ENCODE data around the gene SEMA3D. TPM values are rescaled to one million over a fixed set of nuclear protein-coding genes. Genes with fewer than 3 reads are reported as not detected.

Gene SEMA3D
- total and polyA plus RNA-seq, 2 of the 13 experiments (the other 11 are each of a cell fraction or from before 2014, with no cell fraction given) = 0.07 TPM; not detected in 1

DNA sequence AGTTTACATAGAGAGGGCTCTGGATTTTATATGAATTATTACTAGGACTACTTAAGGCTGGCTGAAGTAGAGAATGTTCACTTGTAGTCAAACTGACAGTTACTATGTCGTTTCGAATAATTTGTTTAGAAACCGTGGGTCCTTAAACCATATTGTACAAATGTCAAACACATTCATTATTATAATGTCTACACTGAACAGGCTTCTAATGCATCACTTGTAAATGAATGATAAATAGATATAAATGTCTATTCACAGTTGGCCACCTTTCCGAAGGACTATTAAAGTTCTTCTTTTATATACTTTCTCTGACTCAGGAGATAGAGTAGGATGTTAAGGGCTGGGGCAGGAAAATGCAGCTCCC, 95.3 kb downstream of the SEMA3D start:
- Histone ChIP-seq H3K27me3 (ENCODE audit: control insufficient read depth in 1 of 2, insufficient read depth in 2 of 2, low read length in 2 of 2) (no peaks in the 10 kb centered on the region), H3K79me2 (ENCODE audit: insufficient read depth, low read length) (no peaks in the 10 kb centered on the region), H3K9ac (ENCODE audit: insufficient read depth, low read depth, low read length) (no peak overlapping the region), H3K9me3 (ENCODE audit: low read length) (no peaks in the 10 kb centered on the region), H3K4me3 (replicated peaks in 1 of 3; ENCODE audit: insufficient read depth in 1 of 3, low read depth in 2 of 3, low read length in 3 of 3) (no peak overlapping the region), H3K4me2 (ENCODE audit: low read depth, low read length) (no peak overlapping the region), H3K36me3 (replicated peaks in 1 of 2; ENCODE audit: control insufficient read depth in 1 of 2, insufficient read depth in 2 of 2, low read length in 2 of 2) (no peaks in the 10 kb centered on the region), H4K20me1 (ENCODE audit: insufficient read depth, low read length) (no peaks in the 10 kb centered on the region), H3K4me1 (ENCODE audit: insufficient read depth, low read length) (no peaks in the 10 kb centered on the region), H2AFZ (ENCODE audit: low read length) (no peak overlapping the region), H3K27ac (ENCODE audit: extremely low read length, insufficient read depth, low read length) (no peak overlapping the region)
- in situ Hi-C loops (cut with HindIII; ENCODE audit: extremely low pct_ligation_motif_present, low pct_unique_long_range_greater_than_20kb) (no loop called here), intact Hi-C loops (cut with micrococcal nuclease; ENCODE audit: unreplicated experiment) (no loop called here)
- WGBS (ENCODE audit: low lambda C conversion rate) = 1% methylated on average over 4 of the region's 4 CpGs
- ChIA-PET POLR2A (no interaction called here), CTCF (ENCODE audit: low intra/inter-chr PET ratio, low total read pairs) (no interaction called here)
- no TSS peak for BruUV-seq (replicated peaks)
- TF ChIP-seq, protein P1, sequence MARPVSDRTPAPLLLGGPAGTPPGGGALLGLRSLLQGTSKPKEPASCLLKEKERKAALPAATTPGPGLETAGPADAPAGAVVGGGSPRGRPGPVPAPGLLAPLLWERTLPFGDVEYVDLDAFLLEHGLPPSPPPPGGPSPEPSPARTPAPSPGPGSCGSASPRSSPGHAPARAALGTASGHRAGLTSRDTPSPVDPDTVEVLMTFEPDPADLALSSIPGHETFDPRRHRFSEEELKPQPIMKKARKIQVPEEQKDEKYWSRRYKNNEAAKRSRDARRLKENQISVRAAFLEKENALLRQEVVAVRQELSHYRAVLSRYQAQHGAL (CRISPR knock-in tag; IDR thresholded peaks at IDR 0.05; ENCODE audit: not compliant biosample characterization) = no peak
- TF ChIP-seq TBP (CRISPR knock-in tag; IDR thresholded peaks at IDR 0.05) = no peak
- TF ChIP-seq MLX (CRISPR knock-in tag; IDR thresholded peaks at IDR 0.05) = no peak
- no peak for TF ChIP-seq ZGPAT (CRISPR knock-in tag; IDR thresholded peaks at IDR 0.05)
- no peak for TF ChIP-seq ZNF329 (CRISPR knock-in tag; IDR thresholded peaks at IDR 0.05; ENCODE audit: low read depth)
- no peak for TF ChIP-seq FOXJ3 (CRISPR knock-in tag; IDR thresholded peaks at IDR 0.05; ENCODE audit: borderline replicate concordance)
- TF ChIP-seq, protein P2, sequence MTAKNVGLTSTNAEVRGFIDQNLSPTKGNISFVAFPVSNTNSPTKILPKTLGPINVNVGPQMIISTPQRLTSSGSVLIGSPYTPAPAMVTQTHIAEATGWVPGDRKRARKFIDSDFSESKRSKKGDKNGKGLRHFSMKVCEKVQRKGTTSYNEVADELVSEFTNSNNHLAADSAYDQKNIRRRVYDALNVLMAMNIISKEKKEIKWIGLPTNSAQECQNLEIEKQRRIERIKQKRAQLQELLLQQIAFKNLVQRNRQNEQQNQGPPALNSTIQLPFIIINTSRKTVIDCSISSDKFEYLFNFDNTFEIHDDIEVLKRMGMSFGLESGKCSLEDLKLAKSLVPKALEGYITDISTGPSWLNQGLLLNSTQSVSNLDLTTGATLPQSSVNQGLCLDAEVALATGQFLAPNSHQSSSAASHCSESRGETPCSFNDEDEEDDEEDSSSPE (CRISPR knock-in tag; IDR thresholded peaks at IDR 0.05) = no peak
- no peak for TF ChIP-seq SUZ12 (IDR thresholded peaks at IDR 0.05; ENCODE audit: low read depth, low read length)
- no peak for TF ChIP-seq GATA4 (IDR thresholded peaks at IDR 0.05; ENCODE audit: borderline replicate concordance, low read depth)
- TF ChIP-seq ZBTB7A (CRISPR knock-in tag; IDR thresholded peaks at IDR 0.05) = no peak
- TF ChIP-seq CCDC6 (CRISPR knock-in tag; IDR thresholded peaks at IDR 0.05) = no peak
- TF ChIP-seq, protein P3, sequence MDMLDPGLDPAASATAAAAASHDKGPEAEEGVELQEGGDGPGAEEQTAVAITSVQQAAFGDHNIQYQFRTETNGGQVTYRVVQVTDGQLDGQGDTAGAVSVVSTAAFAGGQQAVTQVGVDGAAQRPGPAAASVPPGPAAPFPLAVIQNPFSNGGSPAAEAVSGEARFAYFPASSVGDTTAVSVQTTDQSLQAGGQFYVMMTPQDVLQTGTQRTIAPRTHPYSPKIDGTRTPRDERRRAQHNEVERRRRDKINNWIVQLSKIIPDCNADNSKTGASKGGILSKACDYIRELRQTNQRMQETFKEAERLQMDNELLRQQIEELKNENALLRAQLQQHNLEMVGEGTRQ (IDR thresholded peaks at IDR 0.05; ENCODE audit: low read depth, low read length) = no peak
- TF ChIP-seq, protein P3 (CRISPR knock-in tag; IDR thresholded peaks at IDR 0.05; ENCODE audit: borderline replicate concordance) = no peak
- TF ChIP-seq ZNF775 (CRISPR knock-in tag; IDR thresholded peaks at IDR 0.05; ENCODE audit: borderline replicate concordance) = no peak
- no peak for TF ChIP-seq ZNF674 (CRISPR knock-in tag; IDR thresholded peaks at IDR 0.05; ENCODE audit: low read depth)
- DNase-seq (ENCODE audit: low spot score) = no peak
- FAIRE-seq = no peak
- no peak for ATAC-seq
